BJ (cell line): Measurements from ENCODE around the gene TMEM200A. TPM values are rescaled to one million over a fixed set of nuclear protein-coding genes. Genes with fewer than 3 reads are reported as not detected.

Experiments used
- CTCF ChIA-PET: fragments of 350-600 bp; formaldehyde crosslinking; extraction: SDS; loops from one replicate; lab custom pipeline; 2021; ENCODE audit warnings: antibody characterized with exemption, inconsistent platforms; lab: Yijun Ruan, JAX
- POLR2A ChIA-PET: fragments of 300-600 bp; sonication (Branson Sonifier 250); formaldehyde crosslinking; extraction: SDS; loops from one replicate; lab custom pipeline; 2021; ENCODE audit warnings: antibody characterized with exemption; lab: Charles Lee
- DNase-seq: peaks from one replicate; pipeline ENCODE4 v3.0.0-alpha.2; 2011; ENCODE audit warnings: low read depth
- H3K27me3 ChIP-seq: 2 replicates; pipeline ENCODE4 v1.6.0; 2011; ENCODE audit warnings: low read length; ENCODE audit not compliant: control insufficient read depth, insufficient read depth
- H3K36me3 ChIP-seq: 2 replicates; pipeline ENCODE4 v1.5.1; 2011; ENCODE audit warnings: low read length; ENCODE audit not compliant: control insufficient read depth, insufficient read depth
- H3K4me3 ChIP-seq: 2 replicates; pipeline ENCODE4 v1.5.1; 2011; ENCODE audit warnings: low read depth, mild to moderate bottlenecking, control low read depth, low read length
- CTCF ChIP-seq: IDR thresholded peaks from 2 replicates; pipeline ENCODE4 v1.5.1; 2011; ENCODE audit warnings: low read depth, mild to moderate bottlenecking, control low read depth, inconsistent platforms, low read length, moderate library complexity; ENCODE audit not compliant: insufficient read depth
- polyA plus RNA-seq: library from polyadenylated mRNA; depleted of rRNA; stranded (reverse); fragments of >200 nt; gene quantifications from 2 replicates; pipeline ENCODE4 v1.2.3, GENCODE V29; 2011

The TMEM200A gene
- polyA plus RNA-seq, 1 experiment = 6.0 TPM

GRCh38 chr6:130437961-130438360, 72.1 kb downstream of the TMEM200A start:
- TF ChIP-seq CTCF = no peak
- DNase-seq = no peak
- Histone ChIP-seq H3K27me3 (no peaks in the 10 kb centered on the region), H3K36me3 (no peaks in the 10 kb centered on the region), H3K4me3 (no peak overlapping the region)
- CTCF ChIA-PET = interaction anchor here (0.6 kb wide), 1 partner anchor 26 kb away, joined by 3 read pairs; no protein-coding TSS in a partner anchor
- POLR2A ChIA-PET = no interaction called here

- ChIA-PET CTCF (no interaction called here), POLR2A (no interaction called here)
- no peak for TF ChIP-seq CTCF
- no peak overlapping the region for H3K4me3 ChIP-seq
- DNase-seq = no peak
- H3K27me3 ChIP-seq = no peaks in the 10 kb centered on the region
- H3K36me3 ChIP-seq = no peaks in the 10 kb centered on the region
These were observed 81.6 kb downstream of the TMEM200A start for GRCh38 chr6:130447374-130447773.

GRCh38 chr6:130452336-130452735, 86.5 kb downstream of the TMEM200A start:
- CTCF ChIA-PET = no interaction called here
- no peak overlapping the region for H3K4me3 ChIP-seq
- H3K27me3 ChIP-seq = no peaks in the 10 kb centered on the region
- POLR2A ChIA-PET = no interaction called here
- no peak for DNase-seq
- H3K36me3 ChIP-seq = no peaks in the 10 kb centered on the region
- TF ChIP-seq CTCF = no peak

GRCh38 chr6:130453230-130453629, 87.4 kb downstream of the TMEM200A start:
- no peak for TF ChIP-seq CTCF
- Histone ChIP-seq H3K4me3 (no peak overlapping the region), H3K36me3 (no peaks in the 10 kb centered on the region), H3K27me3 (no peaks in the 10 kb centered on the region)
- POLR2A ChIA-PET = no interaction called here
- DNase-seq = no peak
- CTCF ChIA-PET = interaction anchor here (1.4 kb wide), 1 partner anchor 20 kb away, joined by 3 read pairs; no protein-coding TSS in a partner anchor

GRCh38 chr6:130457605-130458004, 91.8 kb downstream of the TMEM200A start:
- ChIA-PET CTCF (no interaction called here), POLR2A (no interaction called here)
- Histone ChIP-seq H3K27me3 (no peaks in the 10 kb centered on the region; the same call in 1 of the 2 replicates), H3K4me3 (no peak overlapping the region), H3K36me3 (no peaks in the 10 kb centered on the region)
- DNase-seq = no peak
- peak; percentile 27; the same call in 1 of the 2 replicates for TF ChIP-seq CTCF
